WTC11 (cell line): ENCODE data around the gene NOS1. TPM values are rescaled to one million over a fixed set of nuclear protein-coding genes. Genes with fewer than 3 reads are reported as not detected.

ENCODE experiments used
- ATAC-seq: fragments of 200-7000 bp; cut with Tn5 transposase; 2 replicates; pipeline ENCODE4 v1.10.0; 2021; ENCODE audit warnings: mild to moderate bottlenecking, moderate library complexity
- CTCF ChIA-PET: fragments of 300-600 bp; sonication (Branson Sonifier 250); formaldehyde crosslinking; loops from one replicate; lab custom pipeline; 2021; ENCODE audit warnings: antibody characterized with exemption; lab: Charles Lee
- POLR2A ChIA-PET: fragments of 350-600 bp; sonication (Branson Sonifier 250); formaldehyde crosslinking; loops from one replicate; lab custom pipeline; 2021; ENCODE audit warnings: antibody characterized with exemption; lab: Charles Lee
- DNase-seq: peaks from one replicate; pipeline ENCODE4 v3.0.0; 2021; ENCODE audit warnings: low spot score
- H3K27ac Mint-ChIP-seq: 2 replicates; pipeline ENCODE4 v1.8.0; 2021; ENCODE audit warnings: mixed read lengths
- H3K27me3 Mint-ChIP-seq: 2 replicates; pipeline ENCODE4 v1.8.0; 2021; ENCODE audit warnings: low read depth, mild to moderate bottlenecking, moderate library complexity, mixed read lengths
- H3K36me3 Mint-ChIP-seq: 2 replicates; pipeline ENCODE4 v1.8.0; 2021; ENCODE audit warnings: mixed read lengths
- H3K4me1 Mint-ChIP-seq: 2 replicates; pipeline ENCODE4 v1.8.0; 2022; ENCODE audit warnings: mixed read lengths
- H3K4me3 Mint-ChIP-seq: 2 replicates; pipeline ENCODE4 v1.8.0; 2021; ENCODE audit warnings: mild to moderate bottlenecking, moderate library complexity, mixed read lengths
- H3K9me3 Mint-ChIP-seq: 2 replicates; pipeline ENCODE4 v1.8.0; 2021; ENCODE audit warnings: mixed read lengths
- AFF4 ChIP-seq: sonication (generic); formaldehyde crosslinking; IDR thresholded peaks from 2 replicates; pipeline ENCODE4 v1.8.1; 2023; ENCODE audit warnings: mild to moderate bottlenecking, missing genetic modification reagents, borderline replicate concordance
- ETV6 ChIP-seq: sonication (generic); formaldehyde crosslinking; IDR thresholded peaks from 2 replicates; pipeline ENCODE4 v1.8.1; 2022; ENCODE audit warnings: mild to moderate bottlenecking, missing genetic modification reagents
- GTF2I ChIP-seq: fragments of 250-450 bp; sonication (Bioruptor Pico); conservative IDR thresholded peaks from 2 replicates; pipeline ENCODE4 v1.4.0; 2021; ENCODE audit warnings: mild to moderate bottlenecking
- HMGXB4 ChIP-seq: sonication (generic); formaldehyde crosslinking; IDR thresholded peaks from 2 replicates; pipeline ENCODE4 v1.8.1; 2023; ENCODE audit warnings: mild to moderate bottlenecking, moderate library complexity, missing genetic modification reagents
- JAZF1 ChIP-seq: fragments of 250-450 bp; sonication (Bioruptor Pico); IDR thresholded peaks from 2 replicates; pipeline ENCODE4 v1.9.0; 2021; ENCODE audit warnings: moderate library complexity, mild to moderate bottlenecking, inconsistent platforms
- MXD4 ChIP-seq: fragments of 250-450 bp; sonication (Bioruptor Pico); IDR thresholded peaks from 2 replicates; pipeline ENCODE4 v1.8.0; 2021; ENCODE audit warnings: mild to moderate bottlenecking, moderate library complexity, borderline replicate concordance
- SOX15 ChIP-seq: fragments of 250-450 bp; sonication (Bioruptor Pico); IDR thresholded peaks from 2 replicates; pipeline ENCODE4 v1.9.0; 2021; ENCODE audit warnings: mild to moderate bottlenecking
- STAT6 ChIP-seq: sonication (generic); formaldehyde crosslinking; conservative IDR thresholded peaks from 2 replicates; pipeline ENCODE4 v1.8.1; 2023; ENCODE audit warnings: mild to moderate bottlenecking, low read depth, missing genetic modification reagents, moderate library complexity
- ZNF138 ChIP-seq: sonication (generic); formaldehyde crosslinking; conservative IDR thresholded peaks from 2 replicates; pipeline ENCODE4 v1.8.1; 2022; ENCODE audit warnings: mild to moderate bottlenecking, moderate library complexity, missing genetic modification reagents
- ZNF232 ChIP-seq: sonication (generic); formaldehyde crosslinking; IDR thresholded peaks from 2 replicates; pipeline ENCODE4 v1.8.0; 2022; ENCODE audit warnings: mild to moderate bottlenecking, missing genetic modification reagents
- ZNF416 ChIP-seq: fragments of 250-450 bp; sonication (Bioruptor Pico); IDR thresholded peaks from 2 replicates; pipeline ENCODE4 v1.9.0; 2021; ENCODE audit warnings: mild to moderate bottlenecking, inconsistent platforms
- ZNF425 ChIP-seq: fragments of 250-450 bp; sonication (Bioruptor Pico); conservative IDR thresholded peaks from 2 replicates; pipeline ENCODE4 v1.9.0; 2021; ENCODE audit warnings: mild to moderate bottlenecking
- total RNA-seq: library from RNA; stranded (reverse); gene quantifications from 3 replicates; pipeline ENCODE4 v1.2.3, GENCODE V29; 2021
- TF ChIP-seq, protein P1 (sequence below): sonication (generic); formaldehyde crosslinking; conservative IDR thresholded peaks from 2 replicates; pipeline ENCODE4 v1.8.1; 2022; ENCODE audit warnings: mild to moderate bottlenecking, missing genetic modification reagents

The NOS1 gene
- total RNA-seq, 1 experiment from 2014 or later, result 4.5 TPM

DNA sequence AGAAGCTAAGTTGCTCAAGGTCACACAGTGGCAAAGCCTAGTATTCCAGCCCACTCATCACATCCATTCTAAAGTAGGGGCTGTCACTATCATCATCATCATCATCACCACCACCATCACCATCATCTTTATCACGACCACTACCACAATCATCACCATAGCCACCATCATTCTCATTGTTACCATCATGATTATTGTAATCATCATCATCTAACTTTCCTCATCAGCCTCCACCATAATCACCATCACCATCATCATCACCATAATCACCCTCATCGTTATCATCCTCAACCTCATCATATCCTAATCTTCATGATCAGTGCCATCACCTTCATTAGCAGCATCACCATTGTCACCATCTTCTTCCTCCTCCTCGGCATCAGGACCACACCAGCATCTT, 48.7 kb downstream of the NOS1 start:
- Mint-ChIP-seq H3K27me3 (no peaks in the 10 kb centered on the region), H3K9me3 (peaks cover 4% of the 10 kb centered on the region), H3K4me3 (no peak overlapping the region), H3K27ac (no peak overlapping the region), H3K36me3 (0 out of 2 replicates have a peak, but pooled peaks cover 2% of the 10 kb centered on the region), H3K4me1 (no peaks in the 10 kb centered on the region)
- DNase-seq (no peak), ATAC-seq (no peak)
- TF ChIP-seq ZNF425 (CRISPR knock-in tag) (no peak), AFF4 (CRISPR knock-in tag) (no peak), ZNF138 (CRISPR knock-in tag) (no peak), ZNF232 (no peak), GTF2I (CRISPR knock-in tag) (no peak), JAZF1 (CRISPR knock-in tag) (no peak), STAT6 (CRISPR knock-in tag) (no peak), HMGXB4 (no peak), MXD4 (no peak), ZNF416 (CRISPR knock-in tag) (no peak), ETV6 (CRISPR knock-in tag) (no peak)
- TF ChIP-seq, protein P1, sequence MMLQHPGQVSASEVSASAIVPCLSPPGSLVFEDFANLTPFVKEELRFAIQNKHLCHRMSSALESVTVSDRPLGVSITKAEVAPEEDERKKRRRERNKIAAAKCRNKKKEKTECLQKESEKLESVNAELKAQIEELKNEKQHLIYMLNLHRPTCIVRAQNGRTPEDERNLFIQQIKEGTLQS (CRISPR knock-in tag), result no peak
- ChIA-PET CTCF (no interaction called here), POLR2A (no interaction called here)

GRCh38 chr12:117309276-117309925, 52.0 kb downstream of the NOS1 start:
- TF ChIP-seq SOX15 (CRISPR knock-in tag), result no peak
- TF ChIP-seq, all 79 proteins: peak for 0
- Mint-ChIP-seq H3K9me3 (no peaks in the 10 kb centered on the region), H3K27me3 (no peaks in the 10 kb centered on the region), H3K36me3 (no peaks in the 10 kb centered on the region), H3K4me3 (no peak overlapping the region), H3K4me1 (no peaks in the 10 kb centered on the region), H3K27ac (peak overlapping the region; percentile 9; the same call in 1 of the 2 replicates)
- CTCF ChIA-PET, result no interaction called here
- DNase-seq (no peak), ATAC-seq (no peak)
- POLR2A ChIA-PET, result no interaction called here
